GM12878 (cell line): ENCODE results near the gene OR4E2. TPM values are rescaled to one million over a fixed set of nuclear protein-coding genes. Genes with fewer than 3 reads are reported as not detected.
"Not testable (repeated sequence)": the region's sequence is repeated elsewhere in the genome, so short reads cannot be mapped to it uniquely, and the experiment has no call there.

Experiments used
- ATAC-seq: fragments of 200-7000 bp; cut with Tn5 transposase; 3 replicates; pipeline ENCODE4 v1.9.1; 2020; ENCODE audit warnings: mild to moderate bottlenecking, moderate library complexity
- BruUV-seq: library from RNA; stranded (reverse); fragments of 400-500 nt; replicated peaks from 2 replicates; lab custom pipeline; 2021; lab: Mats Ljungman, UMichigan
- CTCF ChIA-PET: fragments of 300-600 bp; sonication (Branson Sonifier 250); formaldehyde crosslinking; extraction: SDS; loops from one replicate; lab custom pipeline; 2021; ENCODE audit warnings: inconsistent platforms; lab: Yijun Ruan, JAX
- POLR2A ChIA-PET: fragments of 350-600 bp; formaldehyde crosslinking; extraction: SDS; loops from one replicate; lab custom pipeline; 2021; ENCODE audit warnings: inconsistent platforms; lab: Charles Lee
- RAD21 ChIA-PET: fragments of 300-600 bp; sonication (Branson Sonifier 250); formaldehyde crosslinking; loops from one replicate; lab custom pipeline; 2023; ENCODE audit warnings: antibody characterized with exemption; ENCODE audit not compliant: unreplicated experiment; lab: Charles Lee
- SMC1A ChIA-PET: fragments of 300-600 bp; sonication (Branson Sonifier 250); formaldehyde crosslinking; loops from one replicate; lab custom pipeline; 2023; ENCODE audit not compliant: unreplicated experiment, uncharacterized antibody; lab: Charles Lee
- DNase-seq: peaks from one replicate; pipeline ENCODE4 v3.0.0-alpha.2; 2011; ENCODE audit warnings: low read depth, low spot score
- FAIRE-seq: peaks from 3 replicates; lab custom pipeline; 2011; peaks lifted over from hg19 to GRCh38; lab: Jason Lieb, UNC
- H2AFZ ChIP-seq: 2 replicates; pipeline ENCODE4 v1.6.0; 2011; ENCODE audit warnings: low read depth, low read length, control low read depth; ENCODE audit not compliant: control insufficient read depth
- H3K27ac ChIP-seq: 2 replicates; pipeline ENCODE4 v1.5.1; 2011; ENCODE audit warnings: control low read depth; ENCODE audit not compliant: control insufficient read depth, insufficient read depth
- H3K27me3 ChIP-seq, 2 experiments: replicated peaks in 1 of 2; 2 replicates each; pipeline versions ENCODE4 v1.6.0 to v1.6.1; 2011; ENCODE audit warnings: low read length in 1 of 2; ENCODE audit not compliant: control insufficient read depth in 2 of 2, insufficient read depth in 2 of 2
- H3K36me3 ChIP-seq, 2 experiments: 2 replicates each; pipeline ENCODE4 v1.5.1; 2011; ENCODE audit warnings: low read length in 1 of 2; ENCODE audit not compliant: control insufficient read depth in 2 of 2, insufficient read depth in 2 of 2
- H3K4me1 ChIP-seq: 2 replicates; pipeline ENCODE4 v1.6.1; 2011; ENCODE audit warnings: mild to moderate bottlenecking, low read length, moderate library complexity, mixed read lengths; ENCODE audit not compliant: control insufficient read depth, insufficient read depth
- H3K4me2 ChIP-seq: 2 replicates; pipeline ENCODE4 v1.6.0; 2011; ENCODE audit warnings: control low read depth; ENCODE audit not compliant: control insufficient read depth, insufficient read depth
- H3K4me3 ChIP-seq: fragments of 200-600 bp; sonication (generic); 2 replicates; pipeline ENCODE4 v1.5.1; 2016
- H3K79me2 ChIP-seq: 2 replicates; pipeline ENCODE4 v1.6.0; 2011; ENCODE audit warnings: low read length; ENCODE audit not compliant: control insufficient read depth, insufficient read depth
- H3K9ac ChIP-seq: 2 replicates; pipeline ENCODE4 v1.8.0; 2011; ENCODE audit warnings: low read length, control low read depth, mixed read lengths; ENCODE audit not compliant: control insufficient read depth, insufficient read depth
- H3K9me3 ChIP-seq: replicated peaks from 3 replicates; pipeline ENCODE4 v1.5.1; 2011; ENCODE audit warnings: mild to moderate bottlenecking, low read length; ENCODE audit not compliant: control insufficient read depth, insufficient read depth
- H4K20me1 ChIP-seq: 2 replicates; pipeline ENCODE4 v1.6.0; 2011; ENCODE audit not compliant: control insufficient read depth, insufficient read depth
- BACH1 ChIP-seq: fragments of 450-650 bp; IDR thresholded peaks from 2 replicates; pipeline ENCODE4 v1.6.1; 2017; ENCODE audit warnings: mild to moderate bottlenecking, borderline replicate concordance
- BHLHE40 ChIP-seq, 2 experiments: fragments of 450-650 bp in 1 of 2; IDR thresholded peaks; 2 replicates each; pipeline ENCODE4 v1.6.1; 2011 to 2017; ENCODE audit warnings: low read depth in 2 of 2, borderline replicate concordance in 1 of 2, improper control_type of control experiment in 1 of 2, low read length in 1 of 2, mild to moderate bottlenecking in 1 of 2
- E2F4 ChIP-seq: IDR thresholded peaks from 2 replicates; pipeline ENCODE4 v1.6.1; 2012; ENCODE audit warnings: low read depth, low read length, improper control_type of control experiment
- FOXK2 ChIP-seq: fragments of 450-650 bp; IDR thresholded peaks from 2 replicates; pipeline ENCODE4 v1.6.1; 2017; ENCODE audit warnings: mild to moderate bottlenecking, moderate library complexity
- IRF4 ChIP-seq: IDR thresholded peaks from 2 replicates; pipeline ENCODE4 v1.6.1; 2011; ENCODE audit warnings: low read depth, low read length
- PAX5 ChIP-seq: IDR thresholded peaks from 2 replicates; pipeline ENCODE4 v1.6.1; 2011; ENCODE audit warnings: low read depth, low read length, borderline replicate concordance
- POLR2A ChIP-seq: IDR thresholded peaks from 2 replicates; pipeline ENCODE4 v1.6.1; 2011; ENCODE audit warnings: low read depth, mild to moderate bottlenecking, low read length
- YY1 ChIP-seq: IDR thresholded peaks from 2 replicates; pipeline ENCODE4 v1.6.1; 2011; ENCODE audit warnings: low read depth, mild to moderate bottlenecking, low read length
- ZBTB33 ChIP-seq: fragments of 450-650 bp; IDR thresholded peaks from 2 replicates; pipeline ENCODE4 v1.6.1; 2017; ENCODE audit warnings: mild to moderate bottlenecking
- ZNF207 ChIP-seq: fragments of 450-650 bp; IDR thresholded peaks from 2 replicates; pipeline ENCODE4 v1.6.1; 2014; ENCODE audit warnings: antibody characterized with exemption, mild to moderate bottlenecking, borderline replicate concordance
- WGBS: methylation state at CpG from one replicate; pipeline ENCODE4 v1.1.6; 2016; ENCODE audit warnings: low lambda C conversion rate; ENCODE audit not compliant: insufficient replicate concordance, insufficient coverage; ENCODE audit errors: missing lambda C conversion rate; 5-methylcytosine and 5-hydroxymethylcytosine counted together
- in situ Hi-C: fragments of 300-500 bp; cut with MboI; formaldehyde crosslinking; loops from 9 replicates; pipeline ENCODE4 v1.14.3; 2018; ENCODE audit warnings: mixed read lengths
- intact Hi-C: fragments of 100-400 bp; cut with micrococcal nuclease; formaldehyde crosslinking; loops from one replicate; pipeline ENCODE4 v1.14.2; 2022; ENCODE audit not compliant: unreplicated experiment
- polyA plus RNA-seq, 11 experiments: library from polyadenylated mRNA; depleted of rRNA in 4 of 11; unstranded in 6 of 11; stranded (reverse) in 5 of 11; fragments of >200 nt; fragmentation: Nextera tagmentation in 4 of 11; fragmentation: Illumina TruSeq in 1 of 11; extraction: Ambion mirVana in 4 of 11; extraction: Trizol in 1 of 11; gene quantifications; 1 replicate in 1 of 11; 2 replicates in 10 of 11; pipeline versions ENCODE4 v1.2.1 to v1.2.3, GENCODE V29; 2011 to 2016; ENCODE audit warnings: inconsistent platforms in 2 of 11, missing spikeins in 2 of 11, low read depth in 1 of 11
- total RNA-seq, 4 experiments: library from RNA; depleted of rRNA in 3 of 4; stranded (reverse); fragments of >200 nt in 3 of 4; fragmentation: Illumina TruSeq in 1 of 4; extraction: Trizol in 1 of 4; gene quantifications; 2 replicates each; pipeline versions ENCODE4 v1.2.1 to v1.2.3, GENCODE V29; 2013 to 2021
- TF ChIP-seq, protein P1 (sequence below): IDR thresholded peaks from 2 replicates; pipeline ENCODE4 v1.6.1; 2012; ENCODE audit warnings: low read length, inconsistent platforms
- TF ChIP-seq, protein P2 (sequence below): IDR thresholded peaks from 2 replicates; pipeline ENCODE4 v1.6.1; 2012; ENCODE audit warnings: low read depth, low read length, improper control_type of control experiment
- TF ChIP-seq, protein P3 (sequence below): IDR thresholded peaks from 2 replicates; pipeline ENCODE4 v1.6.1; 2012; ENCODE audit warnings: low read depth, low read length, improper control_type of control experiment

Gene OR4E2
- total and polyA plus RNA-seq, 10 of the 15 experiments (the other 5 are each of a cell fraction or from before 2014, with no cell fraction given): not detected

GRCh38 chr14:21698538-21698937, 44.9 kb downstream of the OR4E2 start:
- 0% methylated on average over 2 of the region's 3 CpGs for WGBS
- H3K27ac ChIP-seq, FAIRE-seq, H2AFZ ChIP-seq, RAD21 ChIA-PET, SMC1A ChIA-PET, H3K79me2 ChIP-seq, BruUV-seq, H3K36me3 ChIP-seq, in situ Hi-C loops, H4K20me1 ChIP-seq, CTCF ChIA-PET, ATAC-seq, H3K4me2 ChIP-seq, intact Hi-C loops, POLR2A ChIA-PET, H3K4me3 ChIP-seq, H3K27me3 ChIP-seq, DNase-seq, H3K9ac ChIP-seq, H3K4me1 ChIP-seq, H3K9me3 ChIP-seq: not testable (repeated sequence)

GRCh38 chr14:21699551-21699950, 45.9 kb downstream of the OR4E2 start:
- ChIA-PET SMC1A (no interaction called here), CTCF (no interaction called here), POLR2A (no interaction called here), RAD21 (no interaction called here)
- WGBS: 0% methylated on average over 2 of the region's 2 CpGs
- FAIRE-seq (no peak), DNase-seq (no peak), ATAC-seq (no peak)
- H3K4me2 ChIP-seq: no peak overlapping the region
- no peak overlapping the region for H2AFZ ChIP-seq
- H3K27ac ChIP-seq: no peak overlapping the region
- H3K9ac ChIP-seq: no peak overlapping the region
- H3K4me3 ChIP-seq: no peak overlapping the region
- in situ Hi-C loops (no loop called here), intact Hi-C loops (no loop called here)
- no TSS peak for BruUV-seq
- no peaks in the 10 kb centered on the region for H3K79me2 ChIP-seq
- H3K27me3 ChIP-seq: no peaks in the 10 kb centered on the region
- no peaks in the 10 kb centered on the region for H3K9me3 ChIP-seq
- no peaks in the 10 kb centered on the region for H3K4me1 ChIP-seq
- no peaks in the 10 kb centered on the region for H3K36me3 ChIP-seq
- H4K20me1 ChIP-seq: no peaks in the 10 kb centered on the region
- TF ChIP-seq ZBTB33 (no peak), ZNF207 (no peak), POLR2A (no peak), BACH1 (no peak), FOXK2 (no peak), IRF4 (no peak), E2F4 (no peak), BHLHE40 (IDR thresholded peaks at IDR 0.05; ENCODE audit: borderline replicate concordance in 1 of 2, low read depth in 2 of 2, low read length in 1 of 2) (no peak), PAX5 (no peak), YY1 (no peak)
- TF ChIP-seq, protein P1, sequence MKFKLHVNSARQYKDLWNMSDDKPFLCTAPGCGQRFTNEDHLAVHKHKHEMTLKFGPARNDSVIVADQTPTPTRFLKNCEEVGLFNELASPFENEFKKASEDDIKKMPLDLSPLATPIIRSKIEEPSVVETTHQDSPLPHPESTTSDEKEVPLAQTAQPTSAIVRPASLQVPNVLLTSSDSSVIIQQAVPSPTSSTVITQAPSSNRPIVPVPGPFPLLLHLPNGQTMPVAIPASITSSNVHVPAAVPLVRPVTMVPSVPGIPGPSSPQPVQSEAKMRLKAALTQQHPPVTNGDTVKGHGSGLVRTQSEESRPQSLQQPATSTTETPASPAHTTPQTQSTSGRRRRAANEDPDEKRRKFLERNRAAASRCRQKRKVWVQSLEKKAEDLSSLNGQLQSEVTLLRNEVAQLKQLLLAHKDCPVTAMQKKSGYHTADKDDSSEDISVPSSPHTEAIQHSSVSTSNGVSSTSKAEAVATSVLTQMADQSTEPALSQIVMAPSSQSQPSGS: no peak
- TF ChIP-seq, protein P2, sequence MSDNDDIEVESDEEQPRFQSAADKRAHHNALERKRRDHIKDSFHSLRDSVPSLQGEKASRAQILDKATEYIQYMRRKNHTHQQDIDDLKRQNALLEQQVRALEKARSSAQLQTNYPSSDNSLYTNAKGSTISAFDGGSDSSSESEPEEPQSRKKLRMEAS: no peak
- TF ChIP-seq, protein P3, sequence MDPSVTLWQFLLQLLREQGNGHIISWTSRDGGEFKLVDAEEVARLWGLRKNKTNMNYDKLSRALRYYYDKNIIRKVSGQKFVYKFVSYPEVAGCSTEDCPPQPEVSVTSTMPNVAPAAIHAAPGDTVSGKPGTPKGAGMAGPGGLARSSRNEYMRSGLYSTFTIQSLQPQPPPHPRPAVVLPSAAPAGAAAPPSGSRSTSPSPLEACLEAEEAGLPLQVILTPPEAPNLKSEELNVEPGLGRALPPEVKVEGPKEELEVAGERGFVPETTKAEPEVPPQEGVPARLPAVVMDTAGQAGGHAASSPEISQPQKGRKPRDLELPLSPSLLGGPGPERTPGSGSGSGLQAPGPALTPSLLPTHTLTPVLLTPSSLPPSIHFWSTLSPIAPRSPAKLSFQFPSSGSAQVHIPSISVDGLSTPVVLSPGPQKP: no peak
